HEK293 (cell line): ENCODE data around the gene NUP62.

ENCODE experiments used
- CTCF ChIP-seq: fragments of 450-650 bp; formaldehyde crosslinking; IDR thresholded peaks from 2 replicates; pipeline ENCODE4 v1.5.1; 2016; ENCODE audit warnings: missing biosample characterization, missing genetic modification characterization
- SP2 ChIP-seq: fragments of 450-650 bp; formaldehyde crosslinking; IDR thresholded peaks from 2 replicates; pipeline ENCODE4 v1.5.1; 2016; ENCODE audit warnings: missing biosample characterization, missing genetic modification characterization
- YY1 ChIP-seq: fragments of 450-650 bp; formaldehyde crosslinking; IDR thresholded peaks from 2 replicates; pipeline ENCODE4 v1.5.1; 2018; ENCODE audit warnings: missing biosample characterization, missing genetic modification characterization
- ZNF121 ChIP-seq: fragments of 450-650 bp; formaldehyde crosslinking; IDR thresholded peaks from 2 replicates; pipeline ENCODE4 v1.5.1; 2016; ENCODE audit warnings: missing biosample characterization, missing genetic modification characterization
- ZNF133 ChIP-seq: fragments of 450-650 bp; formaldehyde crosslinking; IDR thresholded peaks from 2 replicates; pipeline ENCODE4 v1.5.1; 2016; ENCODE audit warnings: missing biosample characterization, missing genetic modification characterization
- ZNF140 ChIP-seq: fragments of 450-650 bp; formaldehyde crosslinking; IDR thresholded peaks from 2 replicates; pipeline ENCODE4 v1.5.1; 2016; ENCODE audit warnings: missing biosample characterization, missing genetic modification characterization
- ZNF174 ChIP-seq: fragments of 450-650 bp; formaldehyde crosslinking; IDR thresholded peaks from 2 replicates; pipeline ENCODE4 v1.5.0; 2017; ENCODE audit warnings: missing biosample characterization, mild to moderate bottlenecking, missing genetic modification characterization
- ZNF2 ChIP-seq: fragments of 450-650 bp; formaldehyde crosslinking; IDR thresholded peaks from 2 replicates; pipeline ENCODE4 v1.5.1; 2016; ENCODE audit warnings: missing biosample characterization, missing genetic modification characterization
- ZNF266 ChIP-seq: fragments of 450-650 bp; formaldehyde crosslinking; IDR thresholded peaks from 2 replicates; pipeline ENCODE4 v1.5.1; 2016; ENCODE audit warnings: missing biosample characterization, missing genetic modification characterization, low read depth
- ZNF324 ChIP-seq: fragments of 450-650 bp; formaldehyde crosslinking; IDR thresholded peaks from 2 replicates; pipeline ENCODE4 v1.5.1; 2016; ENCODE audit warnings: missing biosample characterization, missing genetic modification characterization
- ZNF416 ChIP-seq: fragments of 450-650 bp; formaldehyde crosslinking; IDR thresholded peaks from 2 replicates; pipeline ENCODE4 v1.5.1; 2016; ENCODE audit warnings: missing biosample characterization, missing genetic modification characterization
- ZNF433 ChIP-seq: fragments of 450-650 bp; formaldehyde crosslinking; IDR thresholded peaks from 2 replicates; pipeline ENCODE4 v1.5.1; 2016; ENCODE audit warnings: missing biosample characterization, missing genetic modification characterization, low read depth
- TF ChIP-seq, protein P1 (sequence below): fragments of 450-650 bp; formaldehyde crosslinking; IDR thresholded peaks from 2 replicates; pipeline ENCODE4 v1.5.1; 2016; ENCODE audit warnings: missing biosample characterization, missing genetic modification characterization

DNA sequence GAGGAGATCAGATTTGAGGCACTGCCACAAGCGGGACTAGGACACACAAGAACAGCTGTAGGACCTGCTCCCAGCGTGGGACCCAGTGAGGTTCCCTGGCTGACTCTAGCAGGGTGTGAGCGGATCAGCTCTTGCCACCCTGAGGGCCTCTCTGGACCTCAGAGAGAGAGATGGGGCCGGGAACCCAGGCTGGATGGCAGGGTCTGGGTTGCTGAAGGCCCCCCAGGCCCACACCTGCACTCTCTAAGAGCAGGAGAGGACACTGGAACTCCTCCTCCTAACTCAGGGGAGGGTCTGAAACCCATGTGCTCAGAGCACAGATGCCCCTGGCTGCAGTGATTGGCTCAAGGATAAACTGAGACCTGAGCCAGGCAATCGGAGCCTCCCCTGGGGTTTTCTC lies 19.1 kb downstream of the NUP62 start:
- no peak for TF ChIP-seq CTCF (tag by site-specific recombination)
- TF ChIP-seq ZNF140 (tag by site-specific recombination) = no peak
- no peak for TF ChIP-seq ZNF121
- TF ChIP-seq SP2 = no peak
- no peak for TF ChIP-seq ZNF416
- no peak for TF ChIP-seq ZNF2 (tag by site-specific recombination)
- no peak for TF ChIP-seq ZNF266 (tag by site-specific recombination)
- no peak for TF ChIP-seq YY1 (tag by site-specific recombination)
- TF ChIP-seq, protein P1, sequence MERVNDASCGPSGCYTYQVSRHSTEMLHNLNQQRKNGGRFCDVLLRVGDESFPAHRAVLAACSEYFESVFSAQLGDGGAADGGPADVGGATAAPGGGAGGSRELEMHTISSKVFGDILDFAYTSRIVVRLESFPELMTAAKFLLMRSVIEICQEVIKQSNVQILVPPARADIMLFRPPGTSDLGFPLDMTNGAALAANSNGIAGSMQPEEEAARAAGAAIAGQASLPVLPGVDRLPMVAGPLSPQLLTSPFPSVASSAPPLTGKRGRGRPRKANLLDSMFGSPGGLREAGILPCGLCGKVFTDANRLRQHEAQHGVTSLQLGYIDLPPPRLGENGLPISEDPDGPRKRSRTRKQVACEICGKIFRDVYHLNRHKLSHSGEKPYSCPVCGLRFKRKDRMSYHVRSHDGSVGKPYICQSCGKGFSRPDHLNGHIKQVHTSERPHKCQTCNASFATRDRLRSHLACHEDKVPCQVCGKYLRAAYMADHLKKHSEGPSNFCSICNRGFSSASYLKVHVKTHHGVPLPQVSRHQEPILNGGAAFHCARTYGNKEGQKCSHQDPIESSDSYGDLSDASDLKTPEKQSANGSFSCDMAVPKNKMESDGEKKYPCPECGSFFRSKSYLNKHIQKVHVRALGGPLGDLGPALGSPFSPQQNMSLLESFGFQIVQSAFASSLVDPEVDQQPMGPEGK (tag by site-specific recombination) = no peak
- TF ChIP-seq ZNF433 = no peak
- TF ChIP-seq ZNF324 (tag by site-specific recombination) = no peak
- no peak for TF ChIP-seq ZNF133
- no peak for TF ChIP-seq ZNF174 (tag by site-specific recombination)
